ENCODE data around the gene MAMLD1. TPM values are rescaled to one million over a fixed set of nuclear protein-coding genes. Genes with fewer than 3 reads are reported as not detected.
A peak's percentile ranks its signal among the peaks of the same experiment; 100 is the strongest.

MAMLD1 gene
- total and polyA plus RNA-seq, 9 of the 15 experiments (the other 6 are each of a cell fraction or from before 2014, with no cell fraction given), result 0.12 to 0.18 TPM; not detected in 7

GRCh38 chrX:150547375-150548115 is 184.4 kb downstream of the MAMLD1 start (continued):
- TF ChIP-seq MGA (IDR thresholded peaks at IDR 0.05), result peak; percentile 91
- TF ChIP-seq ESRRA (IDR thresholded peaks at IDR 0.05; ENCODE audit: borderline replicate concordance, low read depth), result peak; percentile 49; the same call in 1 of the 2 replicates
- no peak for TF ChIP-seq MEF2D (tag; conservative IDR thresholded peaks at IDR 0.05; ENCODE audit: low read depth)

Measured in K562 (cell line).